ENCODE data around the gene ZNF562.
A peak's percentile ranks its signal among the peaks of the same experiment; 100 is the strongest.

ZNF562 gene

DNA sequence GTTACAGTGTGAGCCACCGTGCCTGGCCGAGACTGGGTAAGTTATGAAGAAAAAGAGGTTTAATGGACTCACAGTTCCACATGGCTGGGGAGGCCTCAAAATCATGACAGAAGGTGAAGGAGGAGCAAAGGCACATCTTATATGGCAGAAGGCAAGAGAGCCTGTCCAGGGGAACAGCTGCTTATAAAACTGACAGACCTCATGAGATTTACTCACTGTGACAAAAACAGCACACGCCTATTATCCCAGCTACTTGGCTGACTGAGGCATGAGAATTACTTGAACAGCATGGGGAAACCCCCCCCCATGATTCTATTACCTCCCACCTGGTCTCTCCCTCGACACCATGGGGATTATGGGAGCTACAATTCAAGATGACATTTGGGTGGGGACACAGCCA, 30.4 kb downstream of the ZNF562 start:
- DNase-seq (ENCODE audit: low read depth, low spot score), result no peak

DNA sequence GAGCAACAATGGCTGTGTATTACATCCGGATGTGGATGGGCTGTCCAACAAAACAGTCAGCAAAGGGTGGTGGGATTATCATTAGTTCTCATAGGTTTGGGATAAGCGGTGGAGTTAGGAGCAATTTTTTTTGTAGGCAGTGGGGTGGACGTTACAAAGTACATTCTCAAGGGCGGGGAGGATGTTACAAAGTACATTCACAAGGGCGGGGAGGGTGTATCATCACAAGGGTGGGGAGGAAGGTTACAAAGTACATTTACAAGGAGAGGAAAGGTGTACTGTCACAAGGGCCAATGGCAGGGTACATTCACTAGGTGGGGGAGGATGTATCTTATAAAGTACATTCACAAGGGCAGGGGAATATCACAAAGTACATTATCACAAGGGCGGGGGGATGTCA, 33.1 kb downstream of the ZNF562 start:
- DNase-seq (ENCODE audit: low read depth, low spot score), result no peak

DNA sequence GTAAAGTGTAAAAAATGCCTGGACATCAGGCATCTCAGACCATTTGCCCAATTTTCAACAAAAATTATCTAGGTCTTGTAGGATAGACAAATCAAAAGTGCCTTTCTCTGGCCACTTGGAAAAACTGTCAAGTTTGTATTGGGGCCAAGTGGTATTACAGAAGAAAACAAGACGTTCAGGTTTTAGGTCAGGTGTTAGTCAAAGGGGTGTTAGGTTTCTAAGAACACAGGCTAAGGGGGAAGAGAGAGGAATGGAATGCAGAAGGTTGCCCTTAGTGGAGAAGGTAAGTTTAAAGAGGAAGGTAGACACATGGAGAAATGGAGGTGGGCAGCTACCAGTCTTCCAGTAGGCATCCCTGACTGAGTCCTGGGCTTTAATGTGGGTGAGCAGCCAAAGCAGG, 33.9 kb downstream of the ZNF562 start:
- no peak for DNase-seq (ENCODE audit: low read depth, low spot score)

DNA sequence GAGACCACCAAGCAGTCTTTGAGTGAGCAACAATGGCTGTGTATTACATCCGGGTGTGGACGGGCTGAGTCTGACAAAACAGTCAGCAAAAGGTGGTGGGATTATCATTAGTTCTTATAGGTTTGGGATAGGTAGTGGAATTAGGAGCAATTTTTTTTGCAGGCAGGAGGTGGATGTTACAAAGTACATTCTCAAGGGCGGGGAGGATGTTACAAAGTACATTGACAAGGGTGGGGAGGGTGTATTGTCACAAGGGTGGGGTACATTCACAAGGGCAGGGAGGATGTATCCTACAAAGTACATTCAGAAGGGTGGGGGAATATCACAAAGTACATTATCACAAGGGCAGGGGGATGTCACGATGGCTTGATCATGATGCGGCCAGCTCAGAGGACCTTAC, 38.9 kb downstream of the ZNF562 start:
- no peak for DNase-seq (ENCODE audit: low read depth, low spot score)

DNA sequence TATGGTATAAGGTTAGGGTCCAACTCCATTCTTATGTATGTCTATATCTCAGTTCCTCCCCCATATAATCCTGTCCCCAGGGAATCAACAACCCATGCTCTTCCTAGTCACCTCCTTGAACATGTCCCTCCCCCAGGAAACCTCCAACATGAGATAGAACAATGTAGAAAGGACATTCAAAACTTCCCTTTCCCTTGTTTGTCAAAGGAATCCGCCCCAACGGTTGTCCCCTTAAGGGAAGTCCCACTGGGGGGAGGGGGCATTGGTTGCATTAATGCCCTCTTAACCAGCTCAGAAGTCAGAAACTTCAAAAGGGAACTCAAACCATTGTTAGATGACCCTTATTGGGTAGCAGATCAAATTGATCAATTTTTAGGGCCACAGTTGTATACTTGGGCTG, 47.0 kb downstream of the ZNF562 start:
- no peak for DNase-seq (ENCODE audit: low read depth, low spot score)

DNA sequence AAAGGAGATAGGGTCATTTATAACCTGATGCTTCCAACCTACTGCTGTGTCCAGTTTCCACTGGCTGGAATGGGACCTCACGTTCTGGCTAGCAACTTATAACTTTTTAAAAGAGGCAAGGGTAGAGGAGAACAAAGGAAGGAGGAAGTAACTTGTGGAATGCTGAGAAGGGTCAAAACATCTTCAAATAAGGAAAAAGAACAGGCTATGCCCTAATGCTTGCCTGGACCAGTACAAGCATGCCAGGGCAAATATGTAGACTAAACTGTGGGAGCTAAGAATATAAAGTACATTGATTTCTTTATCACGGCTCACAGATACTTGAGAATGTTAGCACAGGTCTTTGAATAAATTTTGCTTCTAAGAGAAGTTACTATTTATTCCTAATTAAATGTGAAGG, 52.4 kb downstream of the ZNF562 start:
- DNase-seq (ENCODE audit: low read depth, low spot score), result no peak

DNA sequence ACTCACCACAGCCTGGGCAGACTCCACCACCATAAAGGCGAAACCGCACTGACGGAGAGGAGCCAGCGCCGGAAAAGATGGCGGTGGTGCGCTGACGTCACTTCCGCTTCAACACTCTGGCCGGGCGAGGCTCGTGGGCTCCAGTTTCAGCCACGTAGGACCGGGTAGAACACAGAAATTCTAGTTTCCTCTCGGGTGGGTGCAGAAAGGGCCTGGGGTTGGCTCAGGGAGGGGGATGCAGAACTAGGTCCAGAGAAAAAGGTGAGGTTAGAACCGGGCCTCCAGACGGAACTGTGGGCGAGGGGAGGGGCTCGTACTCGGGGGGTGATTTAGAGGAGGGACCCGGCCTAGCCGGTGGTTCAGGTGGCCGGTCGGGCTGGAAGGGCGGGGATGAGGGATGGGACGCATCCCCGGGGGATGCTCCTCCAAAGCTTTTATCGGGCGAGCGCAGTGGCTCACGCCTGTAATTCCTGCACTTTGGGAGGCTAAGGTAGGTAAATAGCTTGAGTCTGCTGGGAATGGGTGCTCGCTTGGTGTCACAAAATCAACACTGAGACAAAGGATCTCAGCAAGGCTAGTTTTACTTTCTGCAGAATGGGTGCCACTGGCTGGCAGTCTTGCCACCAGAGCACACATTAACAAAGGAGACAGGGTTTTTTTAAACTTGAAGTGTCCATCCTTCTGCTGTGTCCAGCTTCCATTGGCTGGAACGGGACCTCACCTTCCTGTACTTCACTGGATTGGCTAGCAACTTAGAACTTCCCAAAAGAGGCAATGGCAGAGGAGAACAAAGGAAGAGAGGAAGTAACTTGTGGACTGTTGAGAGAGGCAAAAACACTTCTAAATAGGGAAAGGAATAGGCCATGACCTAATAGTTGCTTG, 53.5 kb downstream of the ZNF562 start, which contains the start of gene ZNF561:
ZNF561 (minus strand) TSS at position 77 of the 882 bp plus-strand sequence. CDS start 1,776 bp downstream, outside the sequence.
- peak; percentile 85 for DNase-seq (ENCODE audit: low read depth, low spot score)

DNA sequence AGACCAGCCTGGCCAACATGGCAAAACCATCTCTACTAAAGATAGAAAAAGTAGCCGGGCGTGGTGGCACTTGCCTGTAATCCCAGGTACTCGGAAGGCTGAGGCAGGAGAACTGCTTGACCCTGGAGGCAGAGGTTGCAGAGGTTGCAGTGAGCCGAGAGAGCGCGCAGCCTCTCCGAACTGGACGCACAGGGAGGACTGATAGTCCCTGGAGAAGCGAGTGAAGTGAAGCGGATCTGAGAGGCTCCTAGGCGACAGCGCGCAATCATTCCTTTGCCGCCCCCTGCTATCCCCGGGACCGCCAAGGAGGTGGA, 54.1 kb downstream of the ZNF562 start:
- no peak for DNase-seq (ENCODE audit: low read depth, low spot score)

DNA sequence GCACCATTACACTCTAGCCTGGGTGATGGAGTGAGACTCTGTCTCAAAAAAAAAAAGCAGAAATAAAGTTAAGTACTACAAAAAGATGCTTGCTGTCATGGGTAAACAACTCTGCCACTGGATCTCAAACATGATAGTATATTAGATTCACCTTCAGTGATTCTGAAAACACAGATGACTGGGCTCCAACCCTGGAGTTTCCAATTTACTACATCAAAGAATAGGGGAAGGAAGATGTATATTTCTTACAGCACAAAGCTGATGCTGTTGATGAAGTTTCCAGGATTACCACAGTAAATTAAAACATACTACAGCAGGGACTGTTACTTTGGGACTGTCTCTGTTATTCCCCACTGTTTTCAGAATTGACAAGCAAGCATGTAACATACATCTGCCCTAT, 59.1 kb downstream of the ZNF562 start:
- no peak for DNase-seq (ENCODE audit: low read depth, low spot score)

DNA sequence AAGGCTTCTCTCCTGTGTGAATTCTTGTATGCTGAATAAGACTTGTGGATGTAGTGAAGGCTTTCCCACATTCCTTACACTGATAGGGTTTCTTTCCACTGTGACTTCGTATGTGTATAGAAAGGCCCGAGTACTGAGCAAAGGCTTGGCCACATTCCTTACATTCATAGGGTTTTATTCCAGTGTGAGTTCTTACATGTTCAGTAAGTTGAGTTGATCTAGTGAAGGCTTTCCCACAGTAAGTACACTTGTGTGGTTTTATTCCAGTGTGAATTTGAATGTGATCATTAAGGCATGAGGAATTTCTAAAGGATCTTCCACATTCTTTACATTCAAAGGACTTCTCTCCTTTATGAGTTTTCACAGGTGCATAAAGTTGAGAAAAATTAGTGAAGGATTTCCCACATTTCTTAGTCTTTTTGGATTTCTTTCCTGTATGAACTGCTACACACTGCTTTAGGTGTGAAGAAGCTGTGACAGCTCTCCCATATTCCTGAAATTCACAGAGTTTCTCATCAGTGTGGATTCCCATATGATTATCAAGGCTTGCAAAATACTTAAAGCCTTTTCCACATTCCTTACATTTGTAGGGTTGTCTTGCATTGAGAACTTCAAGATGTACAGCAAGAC, 64.3 kb downstream of the ZNF562 start:
- DNase-seq (ENCODE audit: low read depth, low spot score), result no peak

DNA sequence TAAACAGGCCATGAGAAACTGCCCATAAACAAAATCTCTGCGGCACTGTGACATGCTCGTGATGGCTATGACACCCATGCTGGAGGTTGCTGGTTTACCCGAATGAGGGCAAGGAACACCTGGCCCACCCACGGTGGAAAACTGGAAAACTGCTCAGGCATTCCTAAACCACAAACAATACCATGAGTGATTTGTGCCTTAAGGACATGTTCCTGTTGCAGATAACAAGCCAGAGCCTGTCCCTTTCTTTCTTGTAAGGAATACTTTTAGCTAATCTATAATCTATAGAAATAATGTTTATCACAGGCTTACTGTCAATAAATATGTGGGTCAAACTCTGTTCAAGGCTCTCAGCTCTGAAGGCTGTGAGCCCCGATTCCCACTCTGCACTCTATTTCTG, 66.0 kb downstream of the ZNF562 start:
- DNase-seq (ENCODE audit: low read depth, low spot score), result no peak

DNA sequence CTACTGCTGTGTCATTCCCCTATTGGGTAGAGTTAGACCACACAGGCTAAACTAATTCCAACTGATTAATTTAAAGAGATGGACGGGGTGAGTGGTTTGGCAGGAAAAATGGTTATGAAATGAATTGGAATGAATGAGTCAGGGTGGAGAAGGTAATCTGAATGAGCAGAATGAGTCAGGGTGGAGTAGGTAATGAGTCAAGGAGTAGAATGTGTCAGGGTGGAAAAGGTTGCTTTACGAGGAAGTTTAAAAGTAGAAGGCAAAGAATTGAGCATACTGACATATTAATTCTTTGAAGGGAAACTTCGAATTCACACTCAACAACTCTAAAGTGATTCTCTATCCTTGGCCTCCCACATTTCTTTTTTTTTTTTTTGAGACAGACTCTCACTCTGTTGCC, 77.9 kb downstream of the ZNF562 start:
- DNase-seq (ENCODE audit: low read depth, low spot score), result no peak
